ENCODE results near the gene PAXX. TPM values are rescaled to one million over a fixed set of nuclear protein-coding genes. Genes with fewer than 3 reads are reported as not detected.
"Not testable (repeated sequence)": the region's sequence is repeated elsewhere in the genome, so short reads cannot be mapped to it uniquely, and the experiment has no call there.

Gene PAXX
- total and polyA plus RNA-seq, 2 donors, result 9.3 to 55.4 TPM

DNA sequence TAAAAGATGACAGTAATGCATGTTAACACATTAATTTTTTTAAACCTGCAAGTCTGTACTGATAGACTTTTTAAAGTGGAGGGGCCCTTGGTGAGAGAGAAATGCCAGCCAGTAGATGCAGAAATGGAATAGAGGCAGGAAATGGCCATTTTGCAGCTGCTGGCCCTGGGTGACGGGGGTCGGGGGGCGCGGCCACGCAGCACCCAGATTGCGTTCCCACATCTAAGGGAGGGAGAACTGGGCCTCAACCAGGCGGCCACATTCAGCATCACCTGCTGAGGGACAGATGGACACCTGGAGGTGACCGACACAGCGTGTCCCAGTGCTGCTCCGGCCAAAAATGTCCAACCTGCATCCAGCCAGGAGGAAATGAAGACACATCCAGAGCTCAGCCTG is 10.4 kb downstream of the PAXX start:
- 86% methylated on average over 10 of the region's 10 CpGs for WGBS
- Histone ChIP-seq H3K4me3 (ENCODE audit: low read depth, low read length) (no peak overlapping the region), H3K36me3 (ENCODE audit: insufficient read depth) (no peaks in the 10 kb centered on the region), H3K27ac (ENCODE audit: low read depth) (no peak overlapping the region), H3K4me1 (ENCODE audit: insufficient read depth) (no peaks in the 10 kb centered on the region)
- no peak for DNase-seq (ENCODE audit: extremely low spot score)

DNA sequence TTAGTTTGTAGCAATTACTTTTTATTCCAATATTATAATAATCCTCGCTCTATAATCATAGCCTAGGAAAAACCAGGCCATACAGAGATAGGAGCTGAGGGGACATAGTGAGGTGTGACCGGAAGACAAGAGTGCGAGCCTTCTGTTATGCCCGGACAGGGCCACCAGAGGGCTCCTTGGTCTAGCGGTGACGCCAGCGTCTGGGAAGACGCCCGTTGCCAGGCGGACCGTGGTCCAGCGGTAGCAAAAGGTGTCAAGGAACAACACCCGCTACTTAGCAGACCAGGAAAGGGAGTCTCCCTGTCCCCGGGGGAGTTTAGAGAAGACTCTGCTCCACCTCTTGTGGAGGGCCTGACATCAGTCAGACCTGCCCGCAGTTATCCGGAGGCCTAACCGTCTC is 12.1 kb downstream of the PAXX start:
- not testable (repeated sequence) for DNase-seq (ENCODE audit: extremely low spot score); H3K36me3 ChIP-seq (ENCODE audit: insufficient read depth); H3K4me1 ChIP-seq (ENCODE audit: insufficient read depth); H3K27ac ChIP-seq (ENCODE audit: low read depth); H3K4me3 ChIP-seq (ENCODE audit: low read depth, low read length)
- WGBS, result 47% methylated on average over 17 of the region's 17 CpGs

DNA sequence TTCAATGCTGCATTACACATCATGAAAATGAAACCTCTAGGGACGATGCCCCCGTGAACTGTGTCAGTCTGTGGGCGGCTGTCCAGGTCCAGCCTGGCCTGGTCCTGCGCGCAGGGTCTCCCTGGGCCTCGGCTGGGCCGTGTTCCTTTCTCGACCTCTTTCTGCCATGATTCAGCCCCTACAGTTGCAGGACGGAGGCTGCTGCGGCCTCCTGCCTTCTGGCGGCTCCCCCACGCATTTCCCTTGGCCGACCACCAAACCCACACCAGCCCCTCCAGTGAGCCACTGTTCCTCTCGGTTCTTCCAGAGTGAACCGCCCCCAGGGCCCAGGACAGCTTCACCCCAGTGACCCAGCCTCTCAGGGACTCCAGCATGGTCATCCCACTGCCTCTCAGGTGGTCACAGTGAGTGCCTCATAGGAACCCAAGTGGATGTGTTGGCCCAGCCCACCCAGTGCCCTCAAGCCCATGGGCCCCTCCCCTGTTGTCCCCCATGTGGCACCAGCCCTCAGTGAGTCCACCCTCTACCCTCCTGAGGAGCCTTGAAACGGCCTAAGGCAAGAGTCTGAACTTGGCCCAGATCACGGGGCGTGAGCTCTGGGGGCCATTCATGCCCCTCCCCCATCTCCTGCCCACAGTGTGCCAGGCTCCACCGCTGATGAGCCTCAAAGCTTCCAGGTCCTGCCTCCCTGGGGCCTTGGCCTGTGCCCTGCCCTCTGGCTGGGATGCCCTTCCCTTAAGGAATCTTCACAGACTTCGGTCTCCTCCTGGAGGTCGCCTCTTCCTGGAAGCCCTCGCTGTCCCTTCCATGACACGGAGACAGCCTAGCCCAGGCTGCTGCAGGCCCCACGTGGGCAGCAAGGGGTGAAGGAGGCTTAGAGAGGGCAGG is 14.1 kb downstream of the PAXX start:
- Histone ChIP-seq H3K4me3 (ENCODE audit: low read depth, low read length) (no peak overlapping the region), H3K36me3 (ENCODE audit: insufficient read depth) (no peaks in the 10 kb centered on the region), H3K27ac (ENCODE audit: low read depth) (no peak overlapping the region), H3K4me1 (ENCODE audit: insufficient read depth) (no peaks in the 10 kb centered on the region)
- WGBS, result 70% methylated on average over 24 of the region's 24 CpGs
- no peak for DNase-seq (ENCODE audit: extremely low spot score)

DNA sequence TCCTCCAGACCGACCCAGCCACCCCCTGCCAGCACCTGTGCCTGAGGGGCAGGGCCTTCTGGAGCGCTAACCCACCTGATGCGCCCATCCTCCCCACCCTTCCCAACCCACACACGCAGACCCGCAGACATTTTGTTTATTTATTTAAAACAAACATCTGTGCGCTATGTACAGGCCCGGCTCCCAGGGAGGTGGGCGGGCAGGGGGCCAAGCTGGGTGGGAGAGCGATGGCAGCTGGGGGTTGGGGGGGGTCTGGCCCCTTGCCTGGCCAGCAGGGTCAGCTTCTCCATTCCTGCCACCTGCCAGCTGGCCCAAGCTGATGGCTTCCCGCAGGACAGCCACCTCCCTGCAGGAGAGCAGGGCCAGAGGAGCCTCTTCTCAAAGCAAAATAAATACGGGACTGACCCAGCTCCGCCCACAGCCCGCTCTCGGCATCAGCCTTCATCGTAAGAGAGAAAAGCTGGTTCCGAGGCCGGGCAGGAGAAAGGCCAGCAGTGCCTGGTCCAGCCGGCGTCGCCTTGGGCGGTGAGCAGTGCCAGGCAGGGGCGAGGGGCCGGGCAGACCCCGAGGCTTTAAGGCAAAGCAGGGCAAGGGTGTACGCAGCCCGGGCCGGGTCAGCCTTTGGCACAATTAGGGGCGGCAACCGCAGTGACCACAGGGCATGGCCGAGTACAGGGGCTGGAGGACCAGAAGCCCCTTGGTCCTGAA is 15.0 kb downstream of the PAXX start:
- Histone ChIP-seq H3K36me3 (ENCODE audit: insufficient read depth) (no peaks in the 10 kb centered on the region), H3K4me1 (ENCODE audit: insufficient read depth) (no peaks in the 10 kb centered on the region), H3K4me3 (ENCODE audit: low read depth, low read length) (no peak overlapping the region), H3K27ac (ENCODE audit: low read depth) (no peak overlapping the region)
- DNase-seq (ENCODE audit: extremely low spot score), result no peak
- WGBS, result 56% methylated on average over 30 of the region's 30 CpGs

DNA sequence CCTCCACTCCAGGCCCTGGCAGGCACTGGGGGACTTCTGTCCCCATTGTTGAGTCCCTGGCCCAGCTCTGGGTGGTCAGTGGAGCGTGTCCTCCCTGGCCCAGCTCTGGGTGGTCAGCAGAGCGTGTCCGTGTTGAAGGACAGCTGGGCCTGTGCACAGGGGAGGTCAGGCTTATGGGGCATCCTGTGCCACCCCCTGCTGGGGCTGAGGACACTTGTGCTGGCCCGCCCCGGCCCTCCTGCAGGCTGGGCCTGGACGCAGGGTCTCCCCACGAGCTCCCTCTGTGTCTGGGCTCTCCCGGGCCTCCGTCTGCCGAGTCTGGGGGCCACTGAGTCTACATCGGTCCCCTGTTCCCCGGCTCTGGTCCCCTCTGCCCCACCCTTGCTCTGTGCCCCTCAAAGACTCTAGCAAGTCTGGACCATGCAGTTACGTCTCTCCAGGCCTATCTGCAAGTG is 15.6 kb downstream of the PAXX start:
- H3K4me1 ChIP-seq (ENCODE audit: insufficient read depth), result no peaks in the 10 kb centered on the region
- 91% methylated on average over 13 of the region's 13 CpGs for WGBS
- no peak overlapping the region for H3K27ac ChIP-seq (ENCODE audit: low read depth)
- H3K4me3 ChIP-seq (ENCODE audit: low read depth, low read length), result no peak overlapping the region
- H3K36me3 ChIP-seq (ENCODE audit: insufficient read depth), result no peaks in the 10 kb centered on the region
- no peak for DNase-seq (ENCODE audit: extremely low spot score)

DNA sequence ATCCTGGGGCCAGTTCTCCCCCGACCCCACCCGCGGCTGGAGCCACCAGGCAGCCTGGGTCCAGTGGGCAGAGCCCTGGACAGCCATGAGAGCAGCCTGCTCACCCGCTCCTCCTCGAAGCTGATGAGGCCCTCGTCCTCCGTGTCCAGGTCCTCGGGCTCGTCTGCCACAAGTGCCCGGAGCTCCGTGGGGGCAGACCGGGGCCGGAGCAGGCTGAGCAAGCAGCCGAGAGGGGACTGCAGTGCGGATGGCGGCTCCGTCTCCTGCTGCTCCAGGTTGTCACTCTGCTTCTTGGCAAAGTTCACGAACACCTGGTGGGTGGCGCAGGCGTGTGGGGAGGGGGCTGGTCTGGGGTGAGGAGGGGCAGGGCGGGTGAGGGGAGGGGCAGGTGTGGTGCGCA is 16.1 kb downstream of the PAXX start:
- Histone ChIP-seq H3K4me3 (ENCODE audit: low read depth, low read length) (no peak overlapping the region), H3K4me1 (ENCODE audit: insufficient read depth) (no peaks in the 10 kb centered on the region), H3K36me3 (ENCODE audit: insufficient read depth) (no peaks in the 10 kb centered on the region), H3K27ac (ENCODE audit: low read depth) (no peak overlapping the region)
- 83% methylated on average over 22 of the region's 22 CpGs for WGBS
- no peak for DNase-seq (ENCODE audit: extremely low spot score)

DNA sequence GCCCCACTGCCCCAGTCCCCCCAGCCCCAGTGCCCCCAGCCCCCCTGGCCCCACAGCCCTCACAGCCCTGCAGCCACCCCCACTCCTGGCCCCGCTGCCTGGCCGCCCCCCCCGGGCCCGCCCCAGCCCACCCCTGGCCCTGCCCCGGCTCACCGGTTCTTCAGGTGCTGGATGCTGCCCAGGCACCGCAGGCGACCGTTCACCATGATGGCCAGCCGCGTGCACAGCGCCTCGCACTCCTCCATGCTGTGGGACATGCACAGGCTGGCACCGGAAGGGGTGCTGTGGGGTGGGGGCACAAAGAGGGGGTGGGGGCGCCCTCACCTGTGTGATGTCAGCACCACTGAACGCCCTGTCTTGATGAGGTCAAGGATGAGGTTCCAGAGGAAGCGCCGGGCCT is 17.0 kb downstream of the PAXX start:
- 92% methylated on average over 18 of the region's 18 CpGs for WGBS

DNA sequence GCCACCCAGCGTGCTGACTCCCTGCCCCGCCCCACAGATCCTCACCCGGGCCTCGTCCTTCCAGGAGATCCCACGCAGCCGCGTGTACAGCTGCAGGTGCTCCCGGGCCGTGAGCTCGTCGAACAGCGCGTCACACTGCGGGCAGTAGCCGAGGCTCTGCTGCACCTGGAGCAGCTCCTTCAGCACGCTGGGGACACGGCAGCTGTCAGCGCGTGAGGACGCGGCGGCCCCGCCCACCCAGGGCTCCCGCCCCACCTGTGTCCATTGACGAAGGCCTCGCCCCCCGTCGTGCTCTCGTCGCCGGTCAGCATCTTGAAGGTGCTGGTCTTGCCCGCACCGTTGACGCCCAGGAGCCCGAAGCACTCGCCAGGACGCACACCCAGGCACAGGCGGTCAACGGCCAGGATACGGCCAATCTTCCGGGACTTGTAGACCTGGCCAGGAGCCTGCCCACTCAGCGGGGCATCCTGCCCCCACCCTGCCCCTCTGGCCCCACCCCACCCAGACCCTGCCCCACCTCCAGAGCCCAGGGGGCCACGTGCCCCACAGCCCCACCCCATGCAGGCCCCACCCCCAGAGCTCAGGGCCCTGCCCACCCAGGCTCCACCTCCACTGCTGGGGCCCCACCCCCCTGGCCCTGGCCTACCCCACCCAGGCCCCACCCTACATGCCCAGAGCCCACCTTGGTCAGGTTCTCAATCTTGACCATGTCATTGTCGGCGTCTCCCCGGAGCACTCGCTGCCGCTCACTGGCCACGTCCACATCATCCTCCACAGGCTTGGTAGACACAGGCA is 17.9 kb downstream of the PAXX start:
- DNase-seq (ENCODE audit: extremely low spot score), result no peak
- Histone ChIP-seq H3K27ac (ENCODE audit: low read depth) (no peak overlapping the region), H3K4me1 (ENCODE audit: insufficient read depth) (no peaks in the 10 kb centered on the region), H3K4me3 (ENCODE audit: low read depth, low read length) (no peak overlapping the region), H3K36me3 (ENCODE audit: insufficient read depth) (peaks cover 2% of the 10 kb centered on the region)
- WGBS, result 96% methylated on average over 49 of the region's 49 CpGs

More for the DNA sequence above, 17.0 kb downstream of the PAXX start:
- H3K4me1 ChIP-seq (ENCODE audit: insufficient read depth), result no peaks in the 10 kb centered on the region
- H3K27ac ChIP-seq (ENCODE audit: low read depth), result no peak overlapping the region
- no peak for DNase-seq (ENCODE audit: extremely low spot score)
- no peaks in the 10 kb centered on the region for H3K36me3 ChIP-seq (ENCODE audit: insufficient read depth)
- H3K4me3 ChIP-seq (ENCODE audit: low read depth, low read length), result no peak overlapping the region

DNA sequence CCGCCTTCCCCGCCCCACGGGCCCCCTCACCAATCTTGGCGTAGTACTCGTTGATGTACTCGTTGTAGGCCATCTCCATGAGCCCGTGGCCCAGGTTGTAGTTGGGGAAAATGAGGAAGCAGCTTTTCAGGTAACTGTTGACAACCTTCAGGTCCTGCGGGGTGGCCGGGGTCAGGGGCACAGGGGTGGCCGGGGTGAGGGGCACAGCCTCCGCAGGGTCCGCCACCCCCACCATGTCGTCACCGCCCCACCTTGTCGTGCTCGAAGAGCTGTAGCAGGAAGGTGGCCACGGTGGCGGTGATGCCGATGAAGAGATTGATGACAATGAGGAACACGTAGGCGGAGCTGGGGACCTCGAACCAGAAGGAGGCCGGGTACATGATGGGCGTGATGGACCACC is 18.9 kb downstream of the PAXX start:
- DNase-seq (ENCODE audit: extremely low spot score), result no peak
- H3K4me3 ChIP-seq (ENCODE audit: low read depth, low read length), result no peak overlapping the region
- no peak overlapping the region for H3K27ac ChIP-seq (ENCODE audit: low read depth)
- H3K4me1 ChIP-seq (ENCODE audit: insufficient read depth), result no peaks in the 10 kb centered on the region
- peaks cover 2% of the 10 kb centered on the region for H3K36me3 ChIP-seq (ENCODE audit: insufficient read depth)
- 96% methylated on average over 24 of the region's 24 CpGs for WGBS

DNA sequence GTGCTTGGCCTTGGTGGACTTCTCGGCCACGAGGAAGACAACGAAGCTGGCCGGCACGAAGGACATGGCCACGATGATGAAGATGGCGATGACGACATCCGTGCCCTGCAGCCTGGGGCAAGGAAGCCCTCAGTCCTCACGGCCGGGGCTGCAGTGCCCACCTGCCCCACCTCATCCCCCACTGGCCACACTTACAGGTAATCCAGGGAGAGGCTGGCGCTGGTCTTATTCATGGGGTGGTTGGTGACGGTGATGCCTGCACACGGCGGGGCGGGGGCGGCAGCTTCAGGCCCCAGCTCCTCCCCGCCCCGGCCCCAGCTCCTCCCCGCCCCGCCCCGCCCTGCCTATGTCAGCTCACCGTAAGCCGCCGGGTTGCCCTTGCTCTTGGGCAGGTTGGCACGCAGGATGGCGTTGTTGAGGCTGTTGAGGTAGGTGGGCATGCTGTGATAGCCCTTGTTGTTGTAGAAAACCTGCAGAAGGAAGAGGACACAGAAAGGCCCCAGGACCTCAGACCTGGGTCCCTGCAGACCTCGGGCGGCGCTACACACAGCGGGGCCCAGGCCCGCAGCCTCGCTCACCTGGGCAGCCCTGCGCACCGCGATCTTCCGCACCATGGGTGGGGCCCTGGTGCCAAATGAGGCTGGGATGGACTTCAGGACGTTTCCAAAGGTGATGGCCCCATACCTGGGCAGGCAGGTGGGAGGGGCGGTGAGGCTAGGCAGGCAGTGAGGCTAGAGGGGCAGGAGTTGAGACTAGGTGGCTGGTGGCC is 19.9 kb downstream of the PAXX start:
- WGBS, result 92% methylated on average over 39 of the region's 39 CpGs
- Histone ChIP-seq H3K4me3 (ENCODE audit: low read depth, low read length) (no peak overlapping the region), H3K36me3 (ENCODE audit: insufficient read depth) (peaks cover 2% of the 10 kb centered on the region), H3K27ac (ENCODE audit: low read depth) (no peak overlapping the region), H3K4me1 (ENCODE audit: insufficient read depth) (no peaks in the 10 kb centered on the region)
- DNase-seq (ENCODE audit: extremely low spot score), result no peak

DNA sequence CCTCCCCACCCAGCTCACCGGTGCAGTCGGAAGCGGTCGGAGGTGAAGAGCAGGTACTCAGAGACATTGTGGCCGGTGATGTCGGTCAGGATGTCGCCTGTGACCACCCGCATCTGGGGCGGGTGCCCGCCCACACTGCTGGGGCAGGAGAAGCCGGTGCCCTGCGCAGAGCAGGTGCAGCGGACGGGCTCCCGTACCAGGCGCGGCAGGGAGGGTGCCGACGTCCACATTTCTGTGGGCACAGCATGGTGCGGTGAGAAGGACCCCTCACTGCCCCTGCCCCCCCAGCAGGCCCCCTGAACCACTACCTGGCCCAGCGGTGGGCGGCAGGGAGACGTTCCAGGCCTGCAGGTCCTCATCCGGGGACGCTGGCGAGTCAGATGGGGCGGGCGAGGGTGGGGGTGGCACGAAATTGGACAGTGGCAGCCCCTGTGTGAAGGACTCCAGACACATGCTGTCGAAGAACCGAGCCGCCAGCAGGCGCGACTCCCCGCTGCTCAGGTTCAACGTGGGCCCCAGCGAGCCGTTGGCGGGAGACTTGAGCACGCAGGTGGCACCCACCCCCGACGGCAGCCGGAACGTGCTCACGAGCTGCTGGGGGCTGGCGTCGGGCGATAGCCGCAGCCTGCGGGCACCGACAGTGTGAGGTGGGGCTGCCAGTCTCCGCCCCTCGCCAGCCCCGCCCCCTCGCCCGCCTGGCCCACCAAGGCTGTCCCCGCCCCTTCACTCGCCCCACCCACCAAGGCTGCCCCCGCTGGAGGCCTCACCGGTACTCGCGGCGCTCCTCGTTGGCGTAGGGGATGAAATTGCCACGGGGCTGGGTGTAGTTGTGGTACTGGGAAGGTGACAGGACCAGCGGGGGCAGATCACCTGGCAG is 20.7 kb downstream of the PAXX start:
- Histone ChIP-seq H3K4me3 (ENCODE audit: low read depth, low read length) (no peak overlapping the region), H3K4me1 (ENCODE audit: insufficient read depth) (no peaks in the 10 kb centered on the region), H3K27ac (ENCODE audit: low read depth) (no peak overlapping the region), H3K36me3 (ENCODE audit: insufficient read depth) (peaks cover 2% of the 10 kb centered on the region)
- WGBS, result 82% methylated on average over 67 of the region's 67 CpGs
- no peak for DNase-seq (ENCODE audit: extremely low spot score)

DNA sequence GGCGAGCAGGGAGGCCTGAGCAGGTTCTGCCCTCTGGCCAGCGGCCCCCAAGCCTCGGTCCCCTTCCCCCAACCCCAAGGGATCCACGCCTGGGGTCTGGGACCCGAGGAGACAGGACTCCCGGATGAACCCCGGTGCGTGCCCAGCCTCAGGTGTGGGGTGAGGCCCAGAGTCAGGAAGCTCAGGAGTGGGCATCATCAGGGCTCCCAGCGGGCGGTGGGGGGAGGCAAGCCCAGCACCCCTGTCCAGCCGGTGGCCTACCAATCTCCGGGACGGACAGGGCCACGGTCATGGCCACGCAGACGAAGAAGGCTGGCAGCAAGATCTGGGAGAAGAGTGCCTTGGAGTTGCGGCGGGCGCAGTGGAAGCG is 21.3 kb downstream of the PAXX start:
- H3K4me1 ChIP-seq (ENCODE audit: insufficient read depth), result no peaks in the 10 kb centered on the region
- WGBS, result 95% methylated on average over 20 of the region's 20 CpGs
- peaks cover 2% of the 10 kb centered on the region for H3K36me3 ChIP-seq (ENCODE audit: insufficient read depth)
- no peak overlapping the region for H3K27ac ChIP-seq (ENCODE audit: low read depth)
- DNase-seq (ENCODE audit: extremely low spot score), result no peak
- H3K4me3 ChIP-seq (ENCODE audit: low read depth, low read length), result no peak overlapping the region
